WTC11 (cell line): ENCODE results near the gene USP2. TPM values are rescaled to one million over a fixed set of nuclear protein-coding genes. Genes with fewer than 3 reads are reported as not detected.
A peak's percentile ranks its signal among the peaks of the same experiment; 100 is the strongest.

Experiments used
- AR ChIP-seq: fragments of 250-450 bp; sonication (Bioruptor Pico); IDR thresholded peaks from 2 replicates; pipeline ENCODE4 v1.9.0; 2021; ENCODE audit warnings: mild to moderate bottlenecking
- ATF2 ChIP-seq: sonication (generic); formaldehyde crosslinking; IDR thresholded peaks from 2 replicates; pipeline ENCODE4 v1.8.1; 2022; ENCODE audit warnings: low read depth, missing genetic modification reagents, borderline replicate concordance
- CDX4 ChIP-seq: fragments of 250-450 bp; sonication (Bioruptor Pico); IDR thresholded peaks from 2 replicates; pipeline ENCODE4 v1.9.0; 2021; ENCODE audit warnings: moderate library complexity, mild to moderate bottlenecking, inconsistent platforms, borderline replicate concordance
- CREB1 ChIP-seq: sonication (generic); formaldehyde crosslinking; IDR thresholded peaks from 2 replicates; pipeline ENCODE4 v1.8.0; 2023; ENCODE audit warnings: mild to moderate bottlenecking, missing genetic modification reagents
- E2F5 ChIP-seq: sonication (generic); formaldehyde crosslinking; IDR thresholded peaks from 2 replicates; pipeline ENCODE4 v1.8.1; 2022; ENCODE audit warnings: mild to moderate bottlenecking, moderate library complexity, missing genetic modification reagents
- ELF4 ChIP-seq: sonication (generic); formaldehyde crosslinking; IDR thresholded peaks from 2 replicates; pipeline ENCODE4 v1.8.1; 2022; ENCODE audit warnings: low read depth, mild to moderate bottlenecking, moderate library complexity, missing genetic modification reagents
- EMX1 ChIP-seq: fragments of 250-450 bp; sonication (Bioruptor Pico); IDR thresholded peaks from 2 replicates; pipeline ENCODE4 v1.8.0; 2021; ENCODE audit warnings: mild to moderate bottlenecking
- ESRRA ChIP-seq: sonication (generic); formaldehyde crosslinking; IDR thresholded peaks from 2 replicates; pipeline ENCODE4 v1.8.1; 2022; ENCODE audit warnings: mild to moderate bottlenecking, missing genetic modification reagents, borderline replicate concordance
- FOXP1 ChIP-seq: sonication (generic); formaldehyde crosslinking; IDR thresholded peaks from 2 replicates; pipeline ENCODE4 v1.8.0; 2022; ENCODE audit warnings: missing genetic modification reagents, mild to moderate bottlenecking, moderate library complexity, borderline replicate concordance
- FOXP4 ChIP-seq: sonication (generic); formaldehyde crosslinking; IDR thresholded peaks from 2 replicates; pipeline ENCODE4 v1.8.0; 2022; ENCODE audit warnings: mild to moderate bottlenecking, missing genetic modification reagents
- IRF2 ChIP-seq: sonication (generic); formaldehyde crosslinking; IDR thresholded peaks from 2 replicates; pipeline ENCODE4 v1.8.0; 2022; ENCODE audit warnings: low read depth, missing genetic modification reagents, borderline replicate concordance
- MXD4 ChIP-seq: fragments of 250-450 bp; sonication (Bioruptor Pico); IDR thresholded peaks from 2 replicates; pipeline ENCODE4 v1.8.0; 2021; ENCODE audit warnings: mild to moderate bottlenecking, moderate library complexity, borderline replicate concordance
- MYBL2 ChIP-seq: sonication (generic); formaldehyde crosslinking; IDR thresholded peaks from 2 replicates; pipeline ENCODE4 v1.8.1; 2023; ENCODE audit warnings: mild to moderate bottlenecking, moderate library complexity, missing genetic modification reagents
- NFATC4 ChIP-seq: fragments of 250-450 bp; sonication (Bioruptor Pico); IDR thresholded peaks from 2 replicates; pipeline ENCODE4 v1.9.0; 2021; ENCODE audit warnings: mild to moderate bottlenecking
- NFE2L1 ChIP-seq: sonication (generic); formaldehyde crosslinking; IDR thresholded peaks from 2 replicates; pipeline ENCODE4 v1.8.1; 2023; ENCODE audit warnings: missing genetic modification reagents
- NR3C1 ChIP-seq: sonication (generic); formaldehyde crosslinking; conservative IDR thresholded peaks from 2 replicates; pipeline ENCODE4 v1.8.1; 2023; ENCODE audit warnings: low read depth, mild to moderate bottlenecking, missing genetic modification reagents
- OVOL2 ChIP-seq: fragments of 250-450 bp; sonication (Bioruptor Pico); IDR thresholded peaks from 2 replicates; pipeline ENCODE4 v1.9.0; 2021; ENCODE audit warnings: mild to moderate bottlenecking, borderline replicate concordance
- PRDM15 ChIP-seq: sonication (generic); formaldehyde crosslinking; IDR thresholded peaks from 2 replicates; pipeline ENCODE4 v1.8.0; 2022; ENCODE audit warnings: missing genetic modification reagents
- RORB ChIP-seq: fragments of 250-450 bp; sonication (Bioruptor Pico); IDR thresholded peaks from 2 replicates; pipeline ENCODE4 v1.9.0; 2021; ENCODE audit warnings: mild to moderate bottlenecking
- TEAD4 ChIP-seq: sonication (generic); formaldehyde crosslinking; IDR thresholded peaks from 2 replicates; pipeline ENCODE4 v1.8.0; 2022; ENCODE audit warnings: mild to moderate bottlenecking, missing genetic modification reagents
- TP53 ChIP-seq: sonication (generic); formaldehyde crosslinking; IDR thresholded peaks from 2 replicates; pipeline ENCODE4 v1.8.1; 2023; ENCODE audit warnings: mild to moderate bottlenecking, missing genetic modification reagents
- USF2 ChIP-seq: sonication (generic); formaldehyde crosslinking; IDR thresholded peaks from 2 replicates; pipeline ENCODE4 v1.8.1; 2023; ENCODE audit warnings: mild to moderate bottlenecking, missing genetic modification reagents, moderate library complexity
- ZNF512 ChIP-seq: sonication (generic); formaldehyde crosslinking; IDR thresholded peaks from 2 replicates; pipeline ENCODE4 v1.8.1; 2022; ENCODE audit warnings: missing genetic modification reagents, borderline replicate concordance
- ZNF671 ChIP-seq: fragments of 250-450 bp; sonication (Bioruptor Pico); IDR thresholded peaks from 2 replicates; pipeline ENCODE4 v1.8.0; 2021; ENCODE audit warnings: mild to moderate bottlenecking
- total RNA-seq: library from RNA; stranded (reverse); gene quantifications from 3 replicates; pipeline ENCODE4 v1.2.3, GENCODE V29; 2021

USP2 gene
- total RNA-seq, 1 experiment from 2014 or later, result 8.0 TPM

- TF ChIP-seq PRDM15 (CRISPR knock-in tag) (no peak), ZNF671 (CRISPR knock-in tag) (0 out of 2 replicates have a peak, but pooled peaks have one; percentile 20), NFE2L1 (CRISPR knock-in tag) (no peak; the same call in 1 of the 2 replicates), USF2 (no peak), CREB1 (CRISPR knock-in tag) (no peak), E2F5 (no peak), CDX4 (CRISPR knock-in tag) (no peak), MYBL2 (CRISPR knock-in tag) (peak; percentile 80; the same call in 1 of the 2 replicates), AR (CRISPR knock-in tag) (no peak), NR3C1 (CRISPR knock-in tag) (no peak), IRF2 (CRISPR knock-in tag) (no peak), TP53 (no peak; the same call in 1 of the 2 replicates), RORB (CRISPR knock-in tag) (no peak), TEAD4 (CRISPR knock-in tag) (no peak), MXD4 (CRISPR knock-in tag) (no peak), ELF4 (no peak), NFATC4 (CRISPR knock-in tag) (peak; percentile 11), FOXP1 (peak; percentile 25), FOXP4 (no peak), ATF2 (CRISPR knock-in tag) (no peak), OVOL2 (CRISPR knock-in tag) (no peak), EMX1 (CRISPR knock-in tag) (peak; percentile 86; the same call in 1 of the 2 replicates), ESRRA (CRISPR knock-in tag) (no peak), ZNF512 (CRISPR knock-in tag) (no peak)
These were observed 35.4 kb upstream of the USP2 start (continued) for GRCh38 chr11:119416606-119417580.
